Neural progenitor cell (in vitro differentiated cells): ENCODE measurements around the gene GREB1L. TPM values are rescaled to one million over a fixed set of nuclear protein-coding genes. Genes with fewer than 3 reads are reported as not detected.

Experiments
- DNase-seq: peaks from one replicate; pipeline ENCODE4 v3.0.0-alpha.2; 2016; ENCODE audit warnings: low spot score
- H2AFZ ChIP-seq: fragments of 200-600 bp; sonication (generic); replicated peaks from 2 replicates; pipeline ENCODE4 v1.6.1; 2016; ENCODE audit warnings: antibody characterized with exemption
- H3F3A ChIP-seq: fragments of 200-600 bp; sonication (generic); 2 replicates; pipeline ENCODE4 v1.6.1; 2016; ENCODE audit warnings: antibody characterized with exemption, low read depth
- H3K27ac ChIP-seq: fragments of 200-600 bp; sonication (generic); 2 replicates; pipeline ENCODE4 v1.5.1; 2016; ENCODE audit warnings: mild to moderate bottlenecking
- H3K27me3 ChIP-seq: fragments of 200-600 bp; sonication (generic); 2 replicates; pipeline ENCODE4 v1.6.1; 2016; ENCODE audit warnings: mild to moderate bottlenecking, moderate library complexity
- H3K36me3 ChIP-seq: fragments of 200-600 bp; sonication (generic); 2 replicates; pipeline ENCODE4 v1.5.1; 2016
- H3K4me1 ChIP-seq: fragments of 200-600 bp; sonication (generic); 2 replicates; pipeline ENCODE4 v1.6.1; 2016; ENCODE audit warnings: mixed run types
- H3K4me2 ChIP-seq: fragments of 200-600 bp; sonication (generic); 2 replicates; pipeline ENCODE4 v1.6.1; 2016
- H3K4me3 ChIP-seq: fragments of 200-600 bp; sonication (generic); 2 replicates; pipeline ENCODE4 v1.5.1; 2016
- H3K79me2 ChIP-seq: fragments of 200-600 bp; sonication (generic); 2 replicates; pipeline ENCODE4 v1.6.1; 2016; ENCODE audit warnings: low read depth
- H3K9ac ChIP-seq: fragments of 200-600 bp; sonication (generic); 2 replicates; pipeline ENCODE4 v1.6.1; 2016
- H3K9me3 ChIP-seq: fragments of 200-600 bp; sonication (generic); 2 replicates; pipeline ENCODE4 v1.5.1; 2016; ENCODE audit warnings: low read depth
- H4K20me1 ChIP-seq: fragments of 200-600 bp; sonication (generic); 2 replicates; pipeline ENCODE4 v1.6.1; 2016; ENCODE audit warnings: low read depth
- H3K27ac Mint-ChIP-seq: 3 replicates; pipeline ENCODE4 v1.8.0; 2021; ENCODE audit warnings: mixed read lengths
- H3K27me3 Mint-ChIP-seq: 2 replicates; pipeline ENCODE4 v1.8.0; 2022; ENCODE audit warnings: low read depth, mild to moderate bottlenecking, inconsistent platforms, moderate library complexity, mixed read lengths; ENCODE audit not compliant: insufficient read depth
- H3K36me3 Mint-ChIP-seq: 3 replicates; pipeline ENCODE4 v1.8.0; 2021; ENCODE audit warnings: mixed read lengths
- H3K4me1 Mint-ChIP-seq: 3 replicates; pipeline ENCODE4 v1.8.0; 2021; ENCODE audit warnings: mixed read lengths
- H3K4me3 Mint-ChIP-seq: 3 replicates; pipeline ENCODE4 v1.8.0; 2021; ENCODE audit warnings: mild to moderate bottlenecking, moderate library complexity, mixed read lengths
- H3K9me3 Mint-ChIP-seq: 3 replicates; pipeline ENCODE4 v1.8.0; 2020; ENCODE audit warnings: mixed read lengths
- CTCF ChIP-seq: fragments of 200-600 bp; sonication (generic); IDR thresholded peaks from 2 replicates; pipeline ENCODE4 v1.5.1; 2017; ENCODE audit warnings: antibody characterized with exemption, mild to moderate bottlenecking
- EZH2 ChIP-seq: fragments of 200-600 bp; sonication (generic); IDR thresholded peaks from 2 replicates; pipeline ENCODE4 v1.6.1; 2017; ENCODE audit warnings: antibody characterized with exemption, mild to moderate bottlenecking, moderate library complexity
- EZH2phosphoT487 ChIP-seq: fragments of 200-600 bp; sonication (generic); IDR thresholded peaks from 2 replicates; pipeline ENCODE4 v1.6.1; 2017; ENCODE audit warnings: antibody characterized with exemption
- total RNA-seq: library from RNA; depleted of rRNA; stranded (reverse); fragments of >200 nt; gene quantifications from 2 replicates; pipeline ENCODE4 v1.2.3, GENCODE V29; 2015; ENCODE audit warnings: low replicate concordance

Gene GREB1L
- total RNA-seq, 1 donor from 2014 or later = 278 TPM

- H3K9me3 ChIP-seq = no peaks in the 10 kb centered on the region
- Mint-ChIP-seq H3K4me1 (peaks cover 40% of the 10 kb centered on the region), H3K27me3 (no peaks in the 10 kb centered on the region), H3K9me3 (peaks cover 5% of the 10 kb centered on the region), H3K27ac (no peak overlapping the region), H3K4me3 (no peak overlapping the region), H3K36me3 (peaks cover 5% of the 10 kb centered on the region)
- H3K79me2 ChIP-seq = peaks cover 94% of the 10 kb centered on the region
- no peaks in the 10 kb centered on the region for H3K27me3 ChIP-seq
- peaks cover 80% of the 10 kb centered on the region for H3K4me1 ChIP-seq
- H2AFZ ChIP-seq = no peak overlapping the region
- peak overlapping the region; percentile 92 for H3K4me2 ChIP-seq
- no peak for DNase-seq
- peaks cover 94% of the 10 kb centered on the region for H3F3A ChIP-seq
- H3K27ac ChIP-seq = peak overlapping the region; percentile 60
- TF ChIP-seq EZH2 (no peak), CTCF (no peak), EZH2phosphoT487 (no peak)
- H3K4me3 ChIP-seq = peak overlapping the region; percentile 61
- H4K20me1 ChIP-seq = peaks cover 9% of the 10 kb centered on the region
- H3K36me3 ChIP-seq = peaks cover 3% of the 10 kb centered on the region
- no peak overlapping the region for H3K9ac ChIP-seq
These were observed 120.8 kb downstream of the GREB1L start for GRCh38 chr18:21362831-21363230.

- Histone ChIP-seq H3K9ac (no peak overlapping the region), H3K27ac (peak overlapping the region; percentile 94), H3F3A (peaks cover 98% of the 10 kb centered on the region), H3K9me3 (no peaks in the 10 kb centered on the region), H3K4me1 (peaks cover 85% of the 10 kb centered on the region), H3K36me3 (no peaks in the 10 kb centered on the region), H3K27me3 (no peaks in the 10 kb centered on the region), H3K4me3 (peak overlapping the region; percentile 61), H3K79me2 (peaks cover 94% of the 10 kb centered on the region), H4K20me1 (peaks cover 9% of the 10 kb centered on the region), H2AFZ (no peak overlapping the region), H3K4me2 (peak overlapping the region; percentile 92)
- Mint-ChIP-seq H3K9me3 (peaks cover 5% of the 10 kb centered on the region), H3K27me3 (no peaks in the 10 kb centered on the region), H3K36me3 (peaks cover 5% of the 10 kb centered on the region), H3K4me1 (peaks cover 45% of the 10 kb centered on the region), H3K4me3 (no peak overlapping the region), H3K27ac (no peak overlapping the region)
- peak; percentile 42 for DNase-seq
- TF ChIP-seq EZH2phosphoT487 = no peak
- TF ChIP-seq CTCF = no peak
- TF ChIP-seq EZH2 = no peak
These were observed 121.3 kb downstream of the GREB1L start for GRCh38 chr18:21363348-21363747.

- H3K27me3 ChIP-seq = no peaks in the 10 kb centered on the region
- H3K27me3 Mint-ChIP-seq = no peaks in the 10 kb centered on the region
These were observed 122.4 kb downstream of the GREB1L start for GRCh38 chr18:21364471-21364870.

GRCh38 chr18:21366896-21367295 is 124.9 kb downstream of the GREB1L start:
- Histone ChIP-seq H3K36me3 (peaks cover 12% of the 10 kb centered on the region), H3K4me1 (peaks cover 77% of the 10 kb centered on the region), H3F3A (peaks cover 66% of the 10 kb centered on the region), H4K20me1 (no peaks in the 10 kb centered on the region), H3K27ac (peak overlapping the region; percentile 94), H3K79me2 (peaks cover 94% of the 10 kb centered on the region), H3K4me3 (peak overlapping the region; percentile 61), H2AFZ (no peak overlapping the region), H3K9ac (no peak overlapping the region), H3K9me3 (no peaks in the 10 kb centered on the region), H3K4me2 (peak overlapping the region; percentile 92), H3K27me3 (no peaks in the 10 kb centered on the region)
- no peaks in the 10 kb centered on the region for H3K27me3 Mint-ChIP-seq
- H3K9me3 Mint-ChIP-seq = no peaks in the 10 kb centered on the region
- H3K27ac Mint-ChIP-seq = peak overlapping the region; percentile 93
- TF ChIP-seq EZH2phosphoT487 (peak; percentile 82), CTCF (no peak)
- peak overlapping the region; percentile 67 for H3K4me3 Mint-ChIP-seq
- H3K4me1 Mint-ChIP-seq = peaks cover 43% of the 10 kb centered on the region
- peaks cover 2% of the 10 kb centered on the region for H3K36me3 Mint-ChIP-seq
- peak; percentile 84 for DNase-seq

More at GRCh38 chr18:21364471-21364870, 122.4 kb downstream of the GREB1L start:
- DNase-seq = peak; percentile 67
- no peaks in the 10 kb centered on the region for H3K36me3 ChIP-seq
- no peak overlapping the region for H3K4me3 Mint-ChIP-seq
- peak overlapping the region; percentile 92 for H3K4me2 ChIP-seq
- H3F3A ChIP-seq = peaks cover 89% of the 10 kb centered on the region
- no peaks in the 10 kb centered on the region for H3K9me3 Mint-ChIP-seq
- H3K4me1 ChIP-seq = peaks cover 95% of the 10 kb centered on the region
- peak overlapping the region; percentile 94 for H3K27ac ChIP-seq
- peaks cover 54% of the 10 kb centered on the region for H3K4me1 Mint-ChIP-seq
- peaks cover 9% of the 10 kb centered on the region for H4K20me1 ChIP-seq
- H3K79me2 ChIP-seq = peaks cover 94% of the 10 kb centered on the region
- TF ChIP-seq EZH2 (no peak), EZH2phosphoT487 (peak; percentile 63)
- peak overlapping the region; percentile 61 for H3K4me3 ChIP-seq
- no peaks in the 10 kb centered on the region for H3K36me3 Mint-ChIP-seq
- H2AFZ ChIP-seq = no peak overlapping the region
- no peaks in the 10 kb centered on the region for H3K9me3 ChIP-seq
- no peak overlapping the region for H3K27ac Mint-ChIP-seq
- no peak overlapping the region for H3K9ac ChIP-seq
